Activated CD4-positive, CD25-positive, alpha-beta regulatory T cell (primary cell): ENCODE results near the gene TENT5C.

Source experiments
- DNase-seq, 4 experiments: peaks; one replicate each; lab custom pipeline; 2025; lab: John Stamatoyannopoulos, UW

The TENT5C gene

GRCh38 chr1:117613249-117613968 is 7.6 kb downstream of the TENT5C start:
- DNase-seq: no peak

- DNase-seq: no peak
Observed at GRCh38 chr1:117613969-117614729, 8.3 kb downstream of the TENT5C start.

- DNase-seq: no peak
Observed at GRCh38 chr1:117615474-117615873, 9.6 kb downstream of the TENT5C start.

DNA sequence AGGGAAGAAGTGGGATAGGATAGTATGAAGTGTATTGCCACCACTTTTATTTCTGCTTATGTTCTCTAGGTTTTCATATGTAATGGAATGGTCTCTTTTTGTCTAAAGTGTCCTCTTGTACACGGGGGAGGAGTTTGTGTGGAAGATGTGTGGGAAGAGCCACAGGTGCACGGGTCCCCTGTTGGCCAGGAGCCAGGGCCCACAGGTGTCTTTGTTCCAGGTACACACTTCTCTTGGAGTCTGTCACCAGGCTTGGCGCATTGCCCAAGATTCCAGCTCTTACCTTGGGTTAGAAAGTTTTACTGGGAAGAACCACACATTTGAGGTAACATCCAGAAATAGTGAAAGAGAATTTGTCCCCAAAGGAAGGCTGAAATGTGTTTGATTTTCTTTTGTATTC is 10.5 kb downstream of the TENT5C start:
- no peak for DNase-seq

- no peak for DNase-seq
Observed at GRCh38 chr1:117616967-117617366, 11.1 kb downstream of the TENT5C start.

GRCh38 chr1:117618450-117619122 is 12.7 kb downstream of the TENT5C start:
- no peak for DNase-seq

- DNase-seq: no peak
Observed at GRCh38 chr1:117620440-117620839, 14.6 kb downstream of the TENT5C start.

DNA sequence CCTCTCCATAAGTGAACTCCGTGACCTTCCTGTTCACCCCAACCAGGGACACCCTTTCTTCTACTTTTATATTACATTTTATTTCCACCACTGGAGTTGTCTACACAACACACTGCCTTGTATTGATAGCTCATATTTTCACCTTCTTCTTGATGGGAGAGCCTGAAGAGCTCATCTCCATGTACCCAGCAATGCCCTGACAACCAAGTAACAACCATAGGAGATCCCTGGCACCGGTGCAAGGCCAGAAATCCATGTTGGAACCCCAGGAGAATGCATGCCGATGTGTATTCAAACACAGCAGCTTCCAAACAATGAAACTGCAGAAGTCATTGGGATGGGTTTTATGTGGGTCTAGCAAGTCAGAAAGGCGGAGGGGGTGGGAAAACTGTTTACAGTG is 15.5 kb downstream of the TENT5C start:
- DNase-seq: no peak

DNA sequence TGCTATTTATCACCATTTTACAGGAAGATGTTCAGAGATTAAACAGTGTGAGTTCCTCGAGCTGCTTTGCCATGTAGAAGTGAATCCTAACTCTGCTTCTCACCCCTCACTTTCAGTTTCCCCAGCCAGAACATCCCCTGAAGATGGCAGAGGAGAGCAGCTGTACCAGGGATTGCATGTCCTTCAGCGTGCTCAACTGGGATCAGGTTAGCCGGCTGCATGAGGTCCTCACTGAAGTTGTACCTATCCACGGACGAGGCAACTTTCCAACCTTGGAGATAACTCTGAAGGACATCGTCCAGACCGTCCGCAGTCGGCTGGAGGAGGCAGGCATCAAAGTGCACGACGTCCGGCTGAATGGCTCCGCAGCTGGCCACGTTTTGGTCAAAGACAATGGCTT is 16.9 kb downstream of the TENT5C start:
- no peak for DNase-seq

DNA sequence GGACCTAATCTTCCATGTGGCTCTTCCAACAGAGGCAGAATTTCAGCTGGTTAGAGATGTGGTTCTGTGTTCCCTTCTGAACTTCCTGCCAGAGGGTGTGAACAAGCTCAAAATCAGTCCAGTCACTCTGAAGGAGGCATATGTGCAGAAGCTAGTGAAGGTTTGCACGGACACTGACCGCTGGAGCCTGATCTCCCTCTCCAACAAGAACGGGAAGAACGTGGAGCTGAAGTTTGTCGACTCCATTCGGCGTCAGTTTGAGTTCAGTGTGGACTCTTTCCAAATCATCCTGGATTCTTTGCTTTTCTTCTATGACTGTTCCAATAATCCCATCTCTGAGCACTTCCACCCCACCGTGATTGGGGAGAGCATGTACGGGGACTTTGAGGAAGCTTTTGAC is 17.3 kb downstream of the TENT5C start:
- no peak for DNase-seq

DNA sequence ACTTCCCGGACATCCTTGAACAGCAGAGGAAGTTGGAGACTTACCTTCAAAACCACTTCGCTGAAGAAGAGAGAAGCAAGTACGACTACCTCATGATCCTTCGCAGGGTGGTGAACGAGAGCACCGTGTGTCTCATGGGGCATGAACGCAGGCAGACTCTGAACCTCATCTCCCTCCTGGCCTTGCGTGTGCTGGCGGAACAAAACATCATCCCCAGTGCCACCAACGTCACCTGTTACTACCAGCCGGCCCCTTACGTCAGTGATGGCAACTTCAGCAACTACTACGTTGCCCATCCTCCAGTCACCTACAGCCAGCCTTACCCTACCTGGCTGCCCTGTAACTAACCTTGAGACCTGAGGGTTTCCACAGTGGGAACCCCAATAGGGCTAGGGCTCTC is 17.9 kb downstream of the TENT5C start:
- DNase-seq: no peak

- DNase-seq: no peak
Observed at GRCh38 chr1:117627546-117628130, 21.8 kb downstream of the TENT5C start.

GRCh38 chr1:117628343-117628742 is 22.5 kb downstream of the TENT5C start:
- DNase-seq: no peak

GRCh38 chr1:117629625-117630422 is 24.0 kb downstream of the TENT5C start:
- DNase-seq: no peak

DNA sequence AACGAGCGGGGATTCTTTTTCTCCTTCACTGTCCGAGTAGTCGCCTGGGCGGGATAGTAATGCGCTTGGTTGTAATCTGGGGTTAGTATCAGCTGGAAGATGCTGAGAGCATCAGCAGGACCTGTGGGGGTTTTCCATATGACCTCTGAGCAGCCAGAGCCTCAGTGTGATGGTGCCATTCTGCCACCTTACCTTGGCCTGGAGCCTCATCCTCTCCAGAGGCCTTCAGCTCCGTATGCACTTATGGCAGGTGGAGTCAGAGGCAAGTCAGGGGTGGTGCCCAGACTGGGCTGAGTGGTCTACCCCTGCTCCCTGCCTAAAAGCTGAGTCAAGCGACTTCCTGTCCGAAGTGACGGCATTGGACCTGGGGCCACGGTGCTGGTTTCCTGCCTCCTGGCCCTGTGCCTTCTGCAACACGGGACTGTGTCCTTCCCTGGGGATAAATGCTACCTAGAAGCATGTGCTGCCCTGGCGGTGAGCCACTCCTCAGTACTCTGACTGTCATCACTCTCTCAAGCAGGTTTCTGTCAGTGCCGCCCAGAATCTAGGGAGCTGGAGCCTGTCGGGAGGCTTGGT is 24.7 kb downstream of the TENT5C start:
- no peak for DNase-seq

GRCh38 chr1:117631359-117632160 is 25.7 kb downstream of the TENT5C start:
- DNase-seq: no peak

DNA sequence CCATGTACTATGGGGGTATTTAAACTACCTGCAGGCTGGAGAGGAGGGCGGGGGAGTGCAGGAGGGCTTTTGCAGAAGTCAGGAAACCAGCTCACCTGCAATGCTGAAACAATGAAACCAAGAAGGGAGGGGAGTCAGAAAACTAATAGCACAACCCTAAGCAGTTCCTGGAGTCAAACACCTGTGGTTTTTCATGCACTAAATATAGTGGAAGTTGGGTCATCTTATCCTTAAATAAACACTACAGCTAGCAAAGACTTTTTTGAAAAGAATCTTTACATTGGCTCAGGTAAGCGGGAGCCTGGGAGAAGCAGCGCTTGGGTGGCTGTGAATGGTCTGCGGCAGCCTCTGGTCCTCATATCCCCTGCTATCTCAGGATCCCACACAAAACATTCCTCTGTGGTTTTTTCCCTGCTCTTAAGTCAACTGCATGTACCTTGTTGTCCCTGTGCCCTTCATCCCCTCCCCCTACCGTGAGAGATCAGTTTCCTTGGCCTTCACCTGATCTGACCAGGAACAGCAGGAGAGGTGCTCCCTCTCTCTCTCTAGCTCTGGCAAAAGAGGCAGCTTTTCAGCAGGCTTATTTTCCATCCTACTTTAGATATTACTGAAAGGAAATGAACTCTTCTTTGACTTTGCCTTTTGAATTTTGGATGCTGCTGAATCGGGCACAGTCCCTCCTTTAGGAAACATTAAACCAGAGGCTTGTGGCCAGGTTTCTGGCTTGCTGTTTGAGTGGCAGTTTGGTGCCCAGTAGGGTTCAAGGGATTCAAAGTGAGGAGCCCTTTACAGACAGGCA is 26.6 kb downstream of the TENT5C start:
- DNase-seq: no peak

DNA sequence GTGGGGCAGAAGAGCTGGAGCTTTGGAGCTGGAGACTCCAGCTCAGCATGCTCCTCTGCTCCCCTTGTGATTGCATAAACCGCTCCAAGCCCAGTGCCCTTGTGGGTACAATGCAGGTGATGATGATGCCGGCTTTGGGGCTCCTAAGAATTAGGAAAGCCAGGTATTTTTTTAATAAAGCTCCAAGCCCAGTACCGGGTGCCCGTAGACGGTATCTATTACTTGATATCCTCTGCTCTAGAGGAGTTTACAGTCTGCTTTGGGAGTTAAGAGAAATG is 27.2 kb downstream of the TENT5C start:
- no peak for DNase-seq

DNA sequence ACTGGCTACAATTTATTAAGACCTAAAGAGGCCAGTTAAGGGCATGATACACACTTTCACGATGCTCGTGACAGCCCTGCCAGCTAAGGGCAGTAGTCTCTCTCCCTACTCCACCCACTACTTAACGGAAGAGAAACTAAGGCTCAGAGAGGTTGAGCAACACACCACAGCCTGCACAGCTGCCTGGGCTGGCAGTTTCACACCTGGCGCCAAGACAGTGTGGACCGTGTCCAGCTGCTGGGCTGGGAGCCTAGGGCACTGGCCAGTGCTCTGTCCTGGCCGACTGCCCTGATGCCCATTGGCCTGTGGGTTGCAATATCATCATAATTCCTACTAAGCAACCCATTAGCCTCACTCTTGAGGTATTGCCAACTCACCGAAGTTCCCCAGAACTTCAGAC is 27.6 kb downstream of the TENT5C start:
- DNase-seq: no peak

DNA sequence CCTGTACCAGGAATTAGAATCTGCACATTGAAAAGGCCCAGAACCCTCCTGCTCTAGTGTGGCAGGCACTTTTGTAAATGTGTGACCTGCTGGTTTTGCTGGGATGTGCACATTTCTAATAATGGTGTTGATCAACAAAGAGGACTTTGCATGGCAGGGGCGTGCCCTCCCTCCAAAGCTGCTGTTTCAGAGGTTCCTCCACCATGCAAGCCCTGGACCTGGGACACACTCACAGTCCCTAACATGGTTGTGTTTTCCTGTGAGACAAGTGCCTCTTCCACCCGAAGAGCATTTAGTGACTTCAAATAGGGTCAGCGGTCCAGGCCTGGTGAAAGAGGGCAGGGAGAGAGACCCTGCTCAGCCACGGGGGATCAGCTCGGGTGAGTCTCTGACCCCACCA is 28.1 kb downstream of the TENT5C start:
- DNase-seq: no peak
